ENCODE measurements around the gene HNRNPK. TPM values are rescaled to one million over a fixed set of nuclear protein-coding genes. Genes with fewer than 3 reads are reported as not detected.

The HNRNPK gene
- total RNA-seq, 2 donors from 2014 or later = 447 to 480 TPM

GRCh38 chr9:83992901-83993300, 12.9 kb upstream of the HNRNPK start:
- TF ChIP-seq POLR2AphosphoS5 (IDR thresholded peaks at IDR 0.05) (no peak), POLR2A (IDR thresholded peaks at IDR 0.05) (no peak)
- TF ChIP-seq, protein P1, sequence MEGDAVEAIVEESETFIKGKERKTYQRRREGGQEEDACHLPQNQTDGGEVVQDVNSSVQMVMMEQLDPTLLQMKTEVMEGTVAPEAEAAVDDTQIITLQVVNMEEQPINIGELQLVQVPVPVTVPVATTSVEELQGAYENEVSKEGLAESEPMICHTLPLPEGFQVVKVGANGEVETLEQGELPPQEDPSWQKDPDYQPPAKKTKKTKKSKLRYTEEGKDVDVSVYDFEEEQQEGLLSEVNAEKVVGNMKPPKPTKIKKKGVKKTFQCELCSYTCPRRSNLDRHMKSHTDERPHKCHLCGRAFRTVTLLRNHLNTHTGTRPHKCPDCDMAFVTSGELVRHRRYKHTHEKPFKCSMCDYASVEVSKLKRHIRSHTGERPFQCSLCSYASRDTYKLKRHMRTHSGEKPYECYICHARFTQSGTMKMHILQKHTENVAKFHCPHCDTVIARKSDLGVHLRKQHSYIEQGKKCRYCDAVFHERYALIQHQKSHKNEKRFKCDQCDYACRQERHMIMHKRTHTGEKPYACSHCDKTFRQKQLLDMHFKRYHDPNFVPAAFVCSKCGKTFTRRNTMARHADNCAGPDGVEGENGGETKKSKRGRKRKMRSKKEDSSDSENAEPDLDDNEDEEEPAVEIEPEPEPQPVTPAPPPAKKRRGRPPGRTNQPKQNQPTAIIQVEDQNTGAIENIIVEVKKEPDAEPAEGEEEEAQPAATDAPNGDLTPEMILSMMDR (IDR thresholded peaks at IDR 0.05) = no peak
- Histone ChIP-seq H3K36me3 (no peaks in the 10 kb centered on the region), H3K27me3 (replicated peaks; ENCODE audit: insufficient read depth) (no peaks in the 10 kb centered on the region), H3K4me3 (no peak overlapping the region), H3K4me1 (replicated peaks) (no peaks in the 10 kb centered on the region), H3K9me3 (no peaks in the 10 kb centered on the region), H3K27ac (no peak overlapping the region)
- no peak for DNase-seq (ENCODE audit: low spot score)
- intact Hi-C loops (cut with DNase I) = no loop called here

DNA sequence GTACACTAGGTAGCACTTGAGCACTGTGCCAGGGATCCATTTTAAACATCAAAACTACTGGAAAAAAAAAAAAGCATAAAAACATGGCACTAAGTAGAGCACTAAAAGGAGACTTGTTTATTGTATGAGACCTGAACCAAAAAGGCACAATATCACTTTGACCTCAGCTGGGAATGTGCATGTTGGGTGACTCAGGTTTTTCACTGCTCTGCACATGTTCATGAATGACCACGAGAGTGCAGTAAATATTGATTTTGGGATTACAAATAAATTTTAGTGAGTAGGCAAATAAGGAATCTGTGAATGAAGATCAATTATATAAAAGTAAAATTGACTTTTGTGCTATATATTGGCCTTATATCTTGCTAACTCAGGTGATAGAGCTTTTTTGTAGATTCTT, 12.4 kb upstream of the HNRNPK start:
- H3K27me3 ChIP-seq (replicated peaks; ENCODE audit: insufficient read depth) = no peaks in the 10 kb centered on the region
- no peak for TF ChIP-seq POLR2AphosphoS5 (IDR thresholded peaks at IDR 0.05)
- TF ChIP-seq, protein P1 (IDR thresholded peaks at IDR 0.05) = peak in 1 of 4 experiments; percentile 5
- no peak overlapping the region for H3K4me3 ChIP-seq
- intact Hi-C loops (cut with DNase I) = no loop called here
- no peaks in the 10 kb centered on the region for H3K9me3 ChIP-seq
- no peak overlapping the region for H3K27ac ChIP-seq
- H3K4me1 ChIP-seq (replicated peaks) = no peaks in the 10 kb centered on the region
- DNase-seq (ENCODE audit: low spot score) = no peak
- 63% methylated on average over 1 of the region's 1 CpG for WGBS
- H3K36me3 ChIP-seq = no peaks in the 10 kb centered on the region

DNA sequence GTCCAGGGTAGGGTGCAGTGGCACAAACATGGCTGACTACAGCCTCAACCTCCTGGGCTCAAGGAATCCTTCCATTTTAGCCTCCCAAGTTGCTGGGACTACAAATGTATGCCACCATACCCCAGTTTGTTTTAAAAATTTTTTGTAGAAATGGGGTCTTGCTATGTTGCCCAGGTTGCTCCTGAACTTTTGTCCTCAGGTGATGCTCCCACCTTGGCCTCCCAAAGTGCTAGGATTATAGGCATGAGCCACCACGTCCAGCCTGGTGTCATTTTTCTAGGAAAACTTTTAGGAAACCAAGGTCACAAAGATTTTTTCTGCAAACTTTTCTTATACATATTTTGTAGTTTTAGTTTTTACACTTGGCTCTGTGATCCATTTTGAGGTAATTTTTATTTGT, 11.3 kb upstream of the HNRNPK start:
- Histone ChIP-seq H3K4me3 (no peak overlapping the region), H3K27me3 (replicated peaks; ENCODE audit: insufficient read depth) (no peaks in the 10 kb centered on the region), H3K36me3 (no peaks in the 10 kb centered on the region), H3K9me3 (no peaks in the 10 kb centered on the region), H3K27ac (no peak overlapping the region), H3K4me1 (replicated peaks) (peaks cover 4% of the 10 kb centered on the region)
- intact Hi-C loops (cut with DNase I) = no loop called here
- TF ChIP-seq POLR2AphosphoS5 (IDR thresholded peaks at IDR 0.05) (no peak), POLR2A (IDR thresholded peaks at IDR 0.05) (no peak)
- TF ChIP-seq, protein P1 (IDR thresholded peaks at IDR 0.05) = no peak
- WGBS = 100% methylated on average over 1 of the region's 1 CpG
- no peak for DNase-seq (ENCODE audit: low spot score)

DNA sequence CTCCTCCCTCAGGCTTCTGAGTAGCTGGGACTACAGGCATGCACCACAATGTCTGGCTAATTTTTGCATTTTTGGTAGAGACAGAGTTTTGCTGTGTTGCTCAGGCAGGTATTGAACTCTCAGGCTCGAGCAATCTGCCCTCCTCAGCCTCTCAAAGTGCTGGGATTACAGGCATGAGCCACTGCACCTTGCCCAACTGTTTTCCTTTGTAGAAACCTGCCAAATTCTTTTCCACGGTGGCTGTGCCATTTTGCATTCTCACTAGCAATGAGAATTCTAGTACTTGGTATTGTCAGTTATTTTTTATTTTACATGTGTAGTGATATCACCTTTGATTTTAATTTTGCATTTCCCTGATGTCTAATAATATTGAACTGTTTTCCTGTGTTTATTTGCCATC, 8.4 kb upstream of the HNRNPK start:
- no peak for DNase-seq (ENCODE audit: low spot score)
- H3K4me3 ChIP-seq = no peak overlapping the region
- TF ChIP-seq, protein P1 (IDR thresholded peaks at IDR 0.05) = no peak
- no peak for TF ChIP-seq POLR2A (IDR thresholded peaks at IDR 0.05)
- no peak for TF ChIP-seq POLR2AphosphoS5 (IDR thresholded peaks at IDR 0.05)
- no peak overlapping the region for H3K27ac ChIP-seq
- H3K4me1 ChIP-seq (replicated peaks) = peaks cover 4% of the 10 kb centered on the region
- WGBS = 72% methylated on average over 2 of the region's 2 CpGs
- intact Hi-C loops (cut with DNase I) = no loop called here
- no peaks in the 10 kb centered on the region for H3K9me3 ChIP-seq
- H3K27me3 ChIP-seq (replicated peaks; ENCODE audit: insufficient read depth) = no peaks in the 10 kb centered on the region
- H3K36me3 ChIP-seq = no peaks in the 10 kb centered on the region

GRCh38 chr9:83987402-83987791, 7.4 kb upstream of the HNRNPK start:
- no peak for TF ChIP-seq POLR2A (IDR thresholded peaks at IDR 0.05)
- TF ChIP-seq, protein P1 (IDR thresholded peaks at IDR 0.05) = no peak
- no peak for TF ChIP-seq POLR2AphosphoS5 (IDR thresholded peaks at IDR 0.05)
- no peak for DNase-seq (ENCODE audit: low spot score)
- Histone ChIP-seq H3K4me1 (replicated peaks) (peaks cover 4% of the 10 kb centered on the region), H3K27ac (peak overlapping the region in 1 of 2 donors; percentile 35), H3K9me3 (no peaks in the 10 kb centered on the region), H3K27me3 (replicated peaks; ENCODE audit: insufficient read depth) (no peaks in the 10 kb centered on the region), H3K36me3 (no peaks in the 10 kb centered on the region), H3K4me3 (no peak overlapping the region)
- WGBS = 91% methylated on average over 1 of the region's 1 CpG
- intact Hi-C loops (cut with DNase I) = no loop called here
